Erythroblast (primary cell): ENCODE data around the gene DMBT1.

Experiments
- GATA1 ChIP-seq: IDR thresholded peaks from 2 replicates; pipeline ENCODE4 v1.6.1; 2011; ENCODE audit warnings: low read depth, mild to moderate bottlenecking, control low read depth, low read length, moderate library complexity
- POLR2A ChIP-seq: IDR thresholded peaks from 2 replicates; pipeline ENCODE4 v1.6.1; 2011; ENCODE audit warnings: mild to moderate bottlenecking, low read length

GRCh38 chr10:122632031-122632430, 71.5 kb downstream of the DMBT1 start:
- TF ChIP-seq POLR2A, result no peak
- no peak for TF ChIP-seq GATA1
